Measurements from ENCODE around the gene BRF1. TPM values are rescaled to one million over a fixed set of nuclear protein-coding genes. Genes with fewer than 3 reads are reported as not detected.
A peak's percentile ranks its signal among the peaks of the same experiment; 100 is the strongest.

The BRF1 gene
- total RNA-seq, 1 experiment from 2014 or later = 41.2 TPM

GRCh38 chr14:105169776-105170655, 130.8 kb downstream of the BRF1 start (continued):
- no peak for TF ChIP-seq JUND (IDR thresholded peaks at IDR 0.05)

GRCh38 chr14:105168979-105169507, 131.8 kb downstream of the BRF1 start:
- peak overlapping the region; percentile 50; the same call in 1 of the 2 replicates for H3K27ac ChIP-seq (ENCODE audit: low read depth, low read length)
- no peaks in the 10 kb centered on the region for H3K9me3 ChIP-seq (ENCODE audit: control insufficient read depth in 1 of 2, insufficient read depth in 1 of 2, low read depth in 1 of 2, low read length in 2 of 2)
- peaks cover 35% of the 10 kb centered on the region for H3K79me2 ChIP-seq (ENCODE audit: insufficient read depth, low read length)
- H3K27me3 ChIP-seq (ENCODE audit: insufficient read depth, low read length) = no peaks in the 10 kb centered on the region
- intact Hi-C loops (cut with micrococcal nuclease) = loop anchor here (10.0 kb wide), 1 partner anchor 194 kb away; the partner anchor contains the start of gene AHNAK2
- peak overlapping the region; percentile 25; the same call in 1 of the 2 replicates for H3K9ac ChIP-seq (ENCODE audit: low read length)
- ChIA-PET RAD21 (ENCODE audit: low non-redundant PET in 1 of 2, low total read pairs in 2 of 2, uncharacterized antibody in 2 of 2, unreplicated experiment in 2 of 2) (no interaction called here), POLR2A (interaction anchor here (1.3 to 1.5 kb wide), 2 partner anchors 77 to 82 kb away, joined by 3 read pairs; no protein-coding TSS in a partner anchor), CTCF (interaction anchor here (0.8 to 2.1 kb wide), 4 partner anchors 9 to 183 kb away, joined by 4 to 10 read pairs (median 5); no protein-coding TSS in a partner anchor)
- H3K4me1 ChIP-seq (ENCODE audit: control insufficient read depth in 1 of 2, insufficient read depth in 2 of 2, low read length in 2 of 2) = peaks cover 45 to 62% of the 10 kb centered on the region in 2 experiments
- DNase-seq (ENCODE audit: low read depth, low spot score) = no peak
- peak; percentile 52 for ATAC-seq
- H2AFZ ChIP-seq (ENCODE audit: low read depth, low read length, poor library complexity, severe bottlenecking) = no peak overlapping the region
- TF ChIP-seq TCF7L2 (IDR thresholded peaks at IDR 0.05; ENCODE audit: borderline replicate concordance, extremely low read depth, insufficient read depth, insufficient read length) (no peak), JUND (IDR thresholded peaks at IDR 0.05) (no peak), CEBPB (IDR thresholded peaks at IDR 0.05; ENCODE audit: low read depth) (no peak), ZFX (IDR thresholded peaks at IDR 0.05) (no peak; the same call in 1 of the 2 replicates), YY1 (IDR thresholded peaks at IDR 0.05; ENCODE audit: extremely low read depth, insufficient replicate concordance, low read depth, low read length) (no peak), CTCF (IDR thresholded peaks at IDR 0.05 in 2 of 3, conservative IDR thresholded peaks at IDR 0.05 in 1 of 3; ENCODE audit: borderline replicate concordance in 1 of 3, insufficient read depth in 1 of 3, low read depth in 2 of 3, low read length in 2 of 3) (peak in 2 of 3 experiments; percentile 58 to 60; a peak in 4 of 6 replicates)
- no TSS peak for BruUV-seq (replicated peaks)
- H3K9me2 ChIP-seq (ENCODE audit: insufficient read depth) = no peaks in the 10 kb centered on the region
- H3K4me3 ChIP-seq (replicated peaks in 1 of 2; ENCODE audit: low read depth in 1 of 2, low read length in 2 of 2) = peak overlapping the region; percentile 19 to 48
- peaks cover 0 to 3% of the 10 kb centered on the region in 2 experiments; a peak in 1 of 4 replicates for H3K36me3 ChIP-seq (ENCODE audit: control insufficient read depth in 1 of 2, insufficient read depth in 2 of 2, low read length in 2 of 2)
- peak overlapping the region; percentile 79 for H3K4me2 ChIP-seq (ENCODE audit: low read length)
- no peaks in the 10 kb centered on the region; the same call in 1 of the 2 replicates for H4K20me1 ChIP-seq (ENCODE audit: insufficient read depth)

Measured in HCT116 (cell line).